WI38 (cell line): ENCODE results near the gene NOC2L.
A peak's percentile ranks its signal among the peaks of the same experiment; 100 is the strongest.

ENCODE experiments used
- H3K4me3 ChIP-seq: 2 replicates; pipeline ENCODE4 v1.5.1; 2011; ENCODE audit warnings: low read depth, mild to moderate bottlenecking, control low read depth, low read length
- TF ChIP-seq, protein P1 (sequence below): IDR thresholded peaks from 2 replicates; pipeline ENCODE4 v1.5.1; 2012; ENCODE audit warnings: low read depth, mild to moderate bottlenecking, control low read depth, low read length

Gene NOC2L

DNA sequence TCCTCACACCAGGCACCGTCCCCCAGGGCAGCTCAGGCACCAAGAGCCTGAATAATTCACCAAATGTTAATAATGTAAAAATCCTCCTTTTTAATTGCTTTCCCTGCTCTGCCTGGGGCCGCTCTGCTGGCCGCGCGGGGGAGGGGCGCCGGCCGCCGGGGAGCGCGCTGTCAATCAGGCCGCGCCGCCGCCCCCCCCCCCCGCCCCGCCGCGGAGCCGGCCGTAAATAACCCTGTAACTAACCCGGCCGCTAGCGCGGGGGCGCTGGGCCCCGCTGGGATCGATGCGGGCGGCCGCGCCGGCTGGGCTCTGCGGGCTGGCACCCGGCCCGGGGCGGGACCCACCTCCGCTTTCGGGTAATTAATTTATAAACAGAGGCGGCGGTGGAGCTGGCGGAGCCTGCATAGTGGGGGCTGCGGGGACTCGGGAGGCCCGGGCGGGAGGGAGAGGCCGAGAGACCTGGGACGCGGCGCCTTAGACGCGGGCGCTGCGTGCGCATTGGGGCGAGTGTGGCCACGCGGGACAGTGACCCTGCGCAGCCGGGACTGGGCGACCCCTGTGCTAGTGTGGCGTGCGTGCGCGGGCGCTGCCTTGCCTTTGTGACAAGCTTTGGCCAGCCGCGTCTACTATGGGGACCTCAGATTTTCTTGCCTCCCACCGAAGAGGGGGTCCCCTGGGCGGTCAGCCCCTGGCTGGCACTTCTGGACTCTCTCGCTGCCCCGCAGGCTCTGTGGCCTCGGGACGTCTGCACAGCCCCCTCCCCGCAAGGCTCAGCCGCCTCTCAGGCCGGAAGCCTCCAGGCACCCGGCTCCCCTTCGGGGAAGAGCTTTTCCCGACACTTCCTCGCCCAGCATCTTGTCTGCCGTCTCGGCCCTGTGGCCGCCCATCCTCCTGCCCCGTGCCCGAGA, 18.7 kb downstream of the NOC2L start:
- H3K4me3 ChIP-seq: peak overlapping the region; percentile 34
- TF ChIP-seq, protein P1, sequence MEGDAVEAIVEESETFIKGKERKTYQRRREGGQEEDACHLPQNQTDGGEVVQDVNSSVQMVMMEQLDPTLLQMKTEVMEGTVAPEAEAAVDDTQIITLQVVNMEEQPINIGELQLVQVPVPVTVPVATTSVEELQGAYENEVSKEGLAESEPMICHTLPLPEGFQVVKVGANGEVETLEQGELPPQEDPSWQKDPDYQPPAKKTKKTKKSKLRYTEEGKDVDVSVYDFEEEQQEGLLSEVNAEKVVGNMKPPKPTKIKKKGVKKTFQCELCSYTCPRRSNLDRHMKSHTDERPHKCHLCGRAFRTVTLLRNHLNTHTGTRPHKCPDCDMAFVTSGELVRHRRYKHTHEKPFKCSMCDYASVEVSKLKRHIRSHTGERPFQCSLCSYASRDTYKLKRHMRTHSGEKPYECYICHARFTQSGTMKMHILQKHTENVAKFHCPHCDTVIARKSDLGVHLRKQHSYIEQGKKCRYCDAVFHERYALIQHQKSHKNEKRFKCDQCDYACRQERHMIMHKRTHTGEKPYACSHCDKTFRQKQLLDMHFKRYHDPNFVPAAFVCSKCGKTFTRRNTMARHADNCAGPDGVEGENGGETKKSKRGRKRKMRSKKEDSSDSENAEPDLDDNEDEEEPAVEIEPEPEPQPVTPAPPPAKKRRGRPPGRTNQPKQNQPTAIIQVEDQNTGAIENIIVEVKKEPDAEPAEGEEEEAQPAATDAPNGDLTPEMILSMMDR: no peak

GRCh38 chr1:939511-940106, 19.4 kb downstream of the NOC2L start:
- no peak overlapping the region for H3K4me3 ChIP-seq
- TF ChIP-seq, protein P1: no peak

GRCh38 chr1:938711-939489, 20.2 kb downstream of the NOC2L start:
- H3K4me3 ChIP-seq: no peak overlapping the region

GRCh38 chr1:938088-938683, 20.9 kb downstream of the NOC2L start:
- H3K4me3 ChIP-seq: no peak overlapping the region
- TF ChIP-seq, protein P1: peak; percentile 41

More at GRCh38 chr1:938711-939489, 20.2 kb downstream of the NOC2L start:
- TF ChIP-seq, protein P1: no peak

GRCh38 chr1:937521-937920, 21.5 kb downstream of the NOC2L start:
- H3K4me3 ChIP-seq: no peak overlapping the region
- TF ChIP-seq, protein P1: no peak

- no peak overlapping the region for H3K4me3 ChIP-seq
- TF ChIP-seq, protein P1: no peak
Measured at GRCh38 chr1:936348-937264, 22.4 kb downstream of the NOC2L start.
